SU-DHL-6 (cell line): ENCODE measurements around the gene CLPTM1L.
"Not testable (repeated sequence)": the region's sequence is repeated elsewhere in the genome, so short reads cannot be mapped to it uniquely, and the experiment has no call there.

Experiments
- H2AFZ ChIP-seq: fragments of 200-600 bp; sonication (generic); 2 replicates; pipeline ENCODE4 v1.6.1; 2014; ENCODE audit warnings: low read depth, mild to moderate bottlenecking, moderate library complexity, mixed read lengths, antibody characterized with exemption, low read length; ENCODE audit not compliant: severe bottlenecking
- H3F3A ChIP-seq: fragments of 200-600 bp; shearing (Covaris generic); 2 replicates; pipeline ENCODE4 v1.6.0; 2016; ENCODE audit warnings: antibody characterized with exemption, mild to moderate bottlenecking; ENCODE audit not compliant: insufficient read depth
- H3K27ac ChIP-seq: fragments of 200-600 bp; sonication (generic); 2 replicates; pipeline ENCODE4 v1.5.1; 2016; ENCODE audit warnings: low read depth, mild to moderate bottlenecking, low read length, moderate library complexity, mixed read lengths
- H3K27me3 ChIP-seq: fragments of 200-600 bp; sonication (generic), shearing (Covaris generic); 2 replicates; pipeline ENCODE4 v1.6.0; 2014; ENCODE audit warnings: mild to moderate bottlenecking, low read length
- H3K36me3 ChIP-seq: fragments of 200-600 bp; sonication (generic); 2 replicates; pipeline ENCODE4 v1.6.1; 2014; ENCODE audit warnings: mild to moderate bottlenecking, low read length, mixed read lengths
- H3K4me2 ChIP-seq: fragments of 300-600, 200-600 bp; shearing (Covaris generic), sonication (generic); 2 replicates; pipeline ENCODE4 v1.6.0; 2014; ENCODE audit warnings: low read length, low read depth, mild to moderate bottlenecking; ENCODE audit not compliant: poor library complexity, severe bottlenecking
- H3K4me3 ChIP-seq: fragments of 200-600 bp; sonication (generic); 2 replicates; pipeline ENCODE4 v1.5.1; 2014; ENCODE audit warnings: antibody characterized with exemption, low read length, mild to moderate bottlenecking, mixed read lengths; ENCODE audit not compliant: insufficient read depth, poor library complexity, severe bottlenecking
- H3K79me2 ChIP-seq: fragments of 200-600 bp; sonication (generic); 2 replicates; pipeline ENCODE4 v1.6.1; 2014; ENCODE audit warnings: mild to moderate bottlenecking, low read length, moderate library complexity; ENCODE audit not compliant: insufficient read depth
- H3K9ac ChIP-seq: fragments of 200-600 bp; sonication (generic); 2 replicates; pipeline ENCODE4 v1.7.0; 2014; ENCODE audit warnings: mild to moderate bottlenecking, low read length
- H3K9me2 ChIP-seq: fragments of 200-600 bp; sonication (generic); replicated peaks from 2 replicates; pipeline ENCODE4 v1.6.1; 2014; ENCODE audit warnings: low read length; ENCODE audit not compliant: insufficient read depth
- H3K9me3 ChIP-seq: fragments of 200-600 bp; sonication (generic); 2 replicates; pipeline ENCODE4 v1.6.1; 2014; ENCODE audit warnings: low read length, mixed read lengths; ENCODE audit not compliant: insufficient read depth
- H4K20me1 ChIP-seq: fragments of 200-600 bp; sonication (generic); 2 replicates; pipeline ENCODE4 v1.6.1; 2014; ENCODE audit warnings: low read depth, mild to moderate bottlenecking, antibody characterized with exemption, low read length, moderate library complexity, mixed read lengths
- CTCF ChIP-seq: fragments of 200-600 bp; sonication (generic); IDR thresholded peaks from one replicate; pipeline ENCODE4 v1.5.1; 2017; ENCODE audit warnings: antibody characterized with exemption, mild to moderate bottlenecking, low read length, moderate library complexity; ENCODE audit not compliant: insufficient read depth, poor library complexity, severe bottlenecking
- EZH2phosphoT487 ChIP-seq: fragments of 200-600 bp; sonication (generic), shearing (Covaris generic); conservative IDR thresholded peaks from 2 replicates; pipeline ENCODE4 v1.6.1; 2018; ENCODE audit warnings: mild to moderate bottlenecking, antibody characterized with exemption, low read length, moderate library complexity, mixed read lengths

Gene CLPTM1L

GRCh38 chr5:1282993-1283728, 61.7 kb downstream of the CLPTM1L start:
- not testable (repeated sequence) for H2AFZ ChIP-seq, H3K9me3 ChIP-seq, H3K27me3 ChIP-seq, H3K27ac ChIP-seq, H3F3A ChIP-seq, H4K20me1 ChIP-seq, H3K9ac ChIP-seq, H3K4me3 ChIP-seq, H3K9me2 ChIP-seq, H3K4me2 ChIP-seq
- H3K79me2 ChIP-seq: peaks cover 60% of the 10 kb centered on the region
- peaks cover 13% of the 10 kb centered on the region; the same call in 1 of the 2 replicates for H3K36me3 ChIP-seq

- H3K79me2 ChIP-seq: peaks cover 52% of the 10 kb centered on the region
Observed at GRCh38 chr5:1282131-1282992, 62.5 kb downstream of the CLPTM1L start.

GRCh38 chr5:1281038-1281882, 63.6 kb downstream of the CLPTM1L start:
- Histone ChIP-seq H4K20me1 (no peaks in the 10 kb centered on the region), H3F3A (no peaks in the 10 kb centered on the region), H3K4me2 (no peak overlapping the region), H3K9me2 (no peaks in the 10 kb centered on the region), H2AFZ (no peak overlapping the region), H3K27ac (no peak overlapping the region), H3K4me3 (no peak overlapping the region), H3K79me2 (peaks cover 42% of the 10 kb centered on the region), H3K9ac (no peak overlapping the region), H3K9me3 (no peaks in the 10 kb centered on the region), H3K27me3 (no peaks in the 10 kb centered on the region), H3K36me3 (0 out of 2 replicates have a peak, but pooled peaks cover 2% of the 10 kb centered on the region)
- TF ChIP-seq EZH2phosphoT487 (no peak), CTCF (no peak)

More at GRCh38 chr5:1282131-1282992, 62.5 kb downstream of the CLPTM1L start:
- no peaks in the 10 kb centered on the region for H3F3A ChIP-seq
- no peak for TF ChIP-seq CTCF
- no peak for TF ChIP-seq EZH2phosphoT487
- no peaks in the 10 kb centered on the region for H4K20me1 ChIP-seq
- H3K9me3 ChIP-seq: no peaks in the 10 kb centered on the region
- H3K27ac ChIP-seq: no peak overlapping the region
- H3K27me3 ChIP-seq: no peaks in the 10 kb centered on the region
- H3K4me2 ChIP-seq: no peak overlapping the region
- no peak overlapping the region for H3K9ac ChIP-seq
- H3K4me3 ChIP-seq: no peak overlapping the region
- H2AFZ ChIP-seq: no peak overlapping the region
- H3K9me2 ChIP-seq: no peaks in the 10 kb centered on the region
- H3K36me3 ChIP-seq: peaks cover 7% of the 10 kb centered on the region; the same call in 1 of the 2 replicates
